Uterus (tissue), 2 donors: Measurements from ENCODE around the gene SNRK.

Experiments
- CTCF ChIP-seq, 4 experiments: fragments of 200-600 bp in 2 of 4; fragments of 450-650 bp in 2 of 4; sonication (generic) in 2 of 4; IDR thresholded peaks; one replicate each; pipeline ENCODE4 v1.5.1; 2016 to 2019; ENCODE audit warnings: antibody characterized with exemption in 4 of 4, mild to moderate bottlenecking in 2 of 4, moderate library complexity in 1 of 4
- POLR2A ChIP-seq, 2 donors: fragments of 450-650 bp; IDR thresholded peaks; one replicate each; pipeline ENCODE4 v1.6.1; 2016; ENCODE audit warnings: antibody characterized with exemption in 2 of 2, mild to moderate bottlenecking in 1 of 2, moderate library complexity in 1 of 2

GRCh38 chr3:43347774-43348173 is 61.4 kb downstream of the SNRK start:
- TF ChIP-seq CTCF (IDR thresholded peaks at IDR 0.05) (no peak), POLR2A (IDR thresholded peaks at IDR 0.05) (no peak)
